Posterior vena cava (tissue), 2 donors: ENCODE results near the gene NFATC2. TPM values are rescaled to one million over a fixed set of nuclear protein-coding genes. Genes with fewer than 3 reads are reported as not detected.

Source experiments
- DNase-seq: peaks from one replicate; pipeline ENCODE4 v3.0.0-alpha.2; 2020; ENCODE audit warnings: low spot score
- intact Hi-C, 2 donors: fragments of 100-400 bp; cut with DNase I; formaldehyde crosslinking; loops; one replicate each; pipeline versions ENCODE4 v1.14.1 to v1.14.2; 2022 to 2023
- total RNA-seq, 2 donors: library from RNA; stranded (reverse); fragmentation: NEBNext Ultra II Directional; extraction: Animal tissue kit (Norgen Biotek cat#: 25700); gene quantifications; one replicate each; pipeline ENCODE4 v1.2.1, GENCODE V29; 2021
- donor health status: DM: yes; HTN: yes; CAD: no.
- donor health status: DM: yes; HTN: yes; CAD: no.

NFATC2 gene
- total RNA-seq, 2 donors from 2014 or later = 4.4 to 11.8 TPM

- intact Hi-C loops = no loop called here
These were observed 35.1 kb downstream of the NFATC2 start for GRCh38 chr20:51507216-51508036.

GRCh38 chr20:51506527-51507215, 35.8 kb downstream of the NFATC2 start:
- intact Hi-C loops = loop anchor here in 1 of 2 donors (1.0 kb wide), 1 partner anchor 43 kb away; no protein-coding TSS in a partner anchor
- no peak for DNase-seq

More at GRCh38 chr20:51507216-51508036, 35.1 kb downstream of the NFATC2 start:
- DNase-seq = no peak

- intact Hi-C loops = no loop called here
- DNase-seq = no peak
These were observed 37.0 kb downstream of the NFATC2 start for GRCh38 chr20:51505566-51505965.

GRCh38 chr20:51503376-51503775, 39.1 kb downstream of the NFATC2 start:
- intact Hi-C loops = no loop called here
- no peak for DNase-seq

- DNase-seq = no peak
- intact Hi-C loops = no loop called here
These were observed 41.6 kb downstream of the NFATC2 start for GRCh38 chr20:51500936-51501335.

GRCh38 chr20:51500311-51500710, 42.2 kb downstream of the NFATC2 start:
- no peak for DNase-seq
- intact Hi-C loops = no loop called here

GRCh38 chr20:51498765-51499540, 43.6 kb downstream of the NFATC2 start:
- intact Hi-C loops = no loop called here
- no peak for DNase-seq

GRCh38 chr20:51497542-51498467, 44.7 kb downstream of the NFATC2 start:
- no peak for DNase-seq
- intact Hi-C loops = loop anchor here in 1 of 2 donors (1.0 kb wide), 1 partner anchor 93 kb away; no protein-coding TSS in a partner anchor

- intact Hi-C loops = loop anchor here in 1 of 2 donors (1.0 kb wide), 1 partner anchor 94 kb away; no protein-coding TSS in a partner anchor
- no peak for DNase-seq
These were observed 45.6 kb downstream of the NFATC2 start for GRCh38 chr20:51496964-51497363.

GRCh38 chr20:51495921-51496545, 46.5 kb downstream of the NFATC2 start:
- intact Hi-C loops = loop anchor here in 1 of 2 donors (1.0 kb wide), 1 partner anchor 16 kb away; no protein-coding TSS in a partner anchor
- DNase-seq = no peak

- DNase-seq = no peak
- intact Hi-C loops = loop anchor here in 1 of 2 donors (1.0 kb wide), 1 partner anchor 17 kb away; no protein-coding TSS in a partner anchor
These were observed 47.2 kb downstream of the NFATC2 start for GRCh38 chr20:51495291-51495690.

GRCh38 chr20:51494241-51495110, 48.0 kb downstream of the NFATC2 start:
- intact Hi-C loops = loop anchor here in 1 of 2 donors (1.0 kb wide), 1 partner anchor 18 kb away; no protein-coding TSS in a partner anchor
- no peak for DNase-seq

- DNase-seq = no peak
- intact Hi-C loops = no loop called here
These were observed 49.1 kb downstream of the NFATC2 start for GRCh38 chr20:51493346-51493791.

- intact Hi-C loops = no loop called here
- DNase-seq = peak; percentile 88
These were observed 50.1 kb downstream of the NFATC2 start for GRCh38 chr20:51492167-51493092.

GRCh38 chr20:51491393-51491792, 51.1 kb downstream of the NFATC2 start:
- DNase-seq = no peak
- intact Hi-C loops = no loop called here

- DNase-seq = no peak
- intact Hi-C loops = no loop called here
These were observed 51.9 kb downstream of the NFATC2 start for GRCh38 chr20:51490635-51491034.
